H1 (cell line): ENCODE measurements around the gene ZNF469. TPM values are rescaled to one million over a fixed set of nuclear protein-coding genes. Genes with fewer than 3 reads are reported as not detected.
A peak's percentile ranks its signal among the peaks of the same experiment; 100 is the strongest.

Experiments used
- CTCF ChIA-PET: fragments of 300-600 bp; sonication (Branson Sonifier 250); formaldehyde crosslinking; loops from one replicate; lab custom pipeline; 2021; ENCODE audit not compliant: partially characterized antibody; lab: Charles Lee
- POLR2A ChIA-PET: fragments of 300-600 bp; sonication (Branson Sonifier 250); formaldehyde crosslinking; loops from one replicate; lab custom pipeline; 2021; ENCODE audit warnings: inconsistent platforms; ENCODE audit not compliant: partially characterized antibody; lab: Charles Lee
- DNase-seq, 2 experiments: peaks; one replicate each; pipeline versions ENCODE4 v3.0.0 to v3.0.0-alpha.2; 2010 to 2022; ENCODE audit warnings: low spot score in 2 of 2, low read depth in 1 of 2, mixed read lengths in 1 of 2
- FAIRE-seq: peaks from 2 replicates; lab custom pipeline; 2011; peaks lifted over from hg19 to GRCh38; lab: Jason Lieb, UNC
- H2AFZ ChIP-seq: 2 replicates; pipeline ENCODE4 v1.8.1; 2012; ENCODE audit warnings: low read length, inconsistent platforms
- H2AK5ac ChIP-seq: 2 replicates; pipeline ENCODE4 v1.6.1; 2013; ENCODE audit warnings: low read depth, low read length
- H2BK120ac ChIP-seq: replicated peaks from 2 replicates; pipeline ENCODE3; 2013; ENCODE audit warnings: low read depth, low read length, inconsistent platforms
- H2BK12ac ChIP-seq: 2 replicates; pipeline ENCODE4 v1.6.1; 2013; ENCODE audit warnings: low read depth, low read length
- H2BK15ac ChIP-seq: 2 replicates; pipeline ENCODE4 v1.6.1; 2013; ENCODE audit warnings: low read length
- H2BK20ac ChIP-seq: 2 replicates; pipeline ENCODE4 v1.6.1; 2013; ENCODE audit warnings: low read length
- H2BK5ac ChIP-seq: 2 replicates; pipeline ENCODE4 v1.6.1; 2013; ENCODE audit warnings: low read depth, low read length
- H3K14ac ChIP-seq: 2 replicates; pipeline ENCODE4 v1.6.1; 2013; ENCODE audit warnings: inconsistent platforms; ENCODE audit not compliant: insufficient read length
- H3K18ac ChIP-seq: 2 replicates; pipeline ENCODE4 v1.6.1; 2013; ENCODE audit warnings: low read length; ENCODE audit errors: extremely low read depth
- H3K23ac ChIP-seq: 2 replicates; pipeline ENCODE4 v1.6.1; 2013; ENCODE audit warnings: inconsistent platforms; ENCODE audit not compliant: insufficient read length
- H3K23me2 ChIP-seq: 2 replicates; pipeline ENCODE4 v1.6.1; 2013; ENCODE audit warnings: low read depth, low read length
- H3K27ac ChIP-seq: 2 replicates; pipeline ENCODE4 v1.6.1; 2011; ENCODE audit warnings: low read depth, low read length, inconsistent platforms
- H3K27me3 ChIP-seq, 4 experiments: replicated peaks in 1 of 4; 1 replicate in 1 of 4; 2 replicates in 3 of 4; pipeline versions ENCODE4 v1.6.1 to v1.8.1; 2011 to 2013; ENCODE audit warnings: low read length in 3 of 4, mild to moderate bottlenecking in 3 of 4, inconsistent platforms in 2 of 4, mixed read lengths in 2 of 4, moderate library complexity in 1 of 4; ENCODE audit not compliant: control insufficient read depth in 3 of 4, insufficient read depth in 3 of 4; ENCODE audit errors: extremely low read depth in 1 of 4
- H3K36me3 ChIP-seq, 4 experiments: 2 replicates each; pipeline versions ENCODE4 v1.6.1 to v1.8.1; 2011 to 2013; ENCODE audit warnings: mild to moderate bottlenecking in 4 of 4, low read length in 3 of 4, moderate library complexity in 2 of 4, control low read depth in 1 of 4, inconsistent platforms in 1 of 4; ENCODE audit not compliant: insufficient read depth in 4 of 4, control insufficient read depth in 2 of 4
- H3K4ac ChIP-seq: replicated peaks from 2 replicates; pipeline ENCODE3; 2013; ENCODE audit warnings: low read length, low read depth, mixed read lengths, inconsistent platforms; ENCODE audit not compliant: insufficient read length
- H3K4me1 ChIP-seq, 4 experiments: replicated peaks in 1 of 4; 1 replicate in 1 of 4; 2 replicates in 3 of 4; pipeline versions ENCODE4 v1.6.1 to v1.8.1; 2011 to 2013; ENCODE audit warnings: low read length in 3 of 4, inconsistent platforms in 2 of 4, mixed read lengths in 1 of 4; ENCODE audit not compliant: insufficient read depth in 4 of 4, control insufficient read depth in 3 of 4
- H3K4me2 ChIP-seq, 2 experiments: 2 replicates each; pipeline versions ENCODE4 v1.6.1 to v1.8.1; 2011 to 2013; ENCODE audit warnings: low read depth in 2 of 2, low read length in 2 of 2, control low read depth in 1 of 2, inconsistent platforms in 1 of 2, mild to moderate bottlenecking in 1 of 2; ENCODE audit not compliant: insufficient read depth in 1 of 2
- H3K4me3 ChIP-seq, 4 experiments: fragments of 200-600, 300-600 bp in 1 of 4; sonication (generic), shearing (Covaris generic), sonication (Bioruptor Twin) in 1 of 4; 2 replicates each; pipeline versions ENCODE4 v1.5.1 to v1.8.1; 2011 to 2016; ENCODE audit warnings: low read length in 4 of 4, low read depth in 3 of 4, control low read depth in 2 of 4, inconsistent platforms in 2 of 4, mild to moderate bottlenecking in 2 of 4, mixed read lengths in 1 of 4, moderate library complexity in 1 of 4; ENCODE audit not compliant: insufficient read depth in 2 of 4; ENCODE audit errors: extremely low read depth in 1 of 4
- H3K56ac ChIP-seq: replicated peaks from 2 replicates; pipeline ENCODE3; 2013; ENCODE audit warnings: low read depth, mild to moderate bottlenecking, mixed read lengths, low read length, inconsistent platforms; ENCODE audit not compliant: insufficient read length
- H3K79me1 ChIP-seq: 2 replicates; pipeline ENCODE4 v1.6.1; 2013; ENCODE audit warnings: low read depth, low read length, control low read depth
- H3K79me2 ChIP-seq, 2 experiments: 2 replicates each; pipeline versions ENCODE4 v1.6.1 to v1.8.1; 2012 to 2013; ENCODE audit warnings: low read length in 2 of 2, mild to moderate bottlenecking in 2 of 2, inconsistent platforms in 1 of 2; ENCODE audit not compliant: insufficient read depth in 2 of 2, control insufficient read depth in 1 of 2
- H3K9ac ChIP-seq, 4 experiments: replicated peaks in 1 of 4; 1 replicate in 1 of 4; 2 replicates in 3 of 4; pipeline versions ENCODE4 v1.6.1 to v1.8.1; 2011 to 2013; ENCODE audit warnings: low read depth in 3 of 4, low read length in 3 of 4, control low read depth in 2 of 4, mild to moderate bottlenecking in 2 of 4, moderate library complexity in 2 of 4, inconsistent platforms in 1 of 4; ENCODE audit errors: extremely low read depth in 1 of 4
- H3K9me3 ChIP-seq, 2 experiments: 2 replicates each; pipeline versions ENCODE4 v1.6.1 to v1.8.1; 2012 to 2013; ENCODE audit warnings: mild to moderate bottlenecking in 2 of 2, moderate library complexity in 2 of 2, control low read depth in 1 of 2, inconsistent platforms in 1 of 2, low read depth in 1 of 2, low read length in 1 of 2, mixed read lengths in 1 of 2; ENCODE audit not compliant: insufficient read depth in 2 of 2
- H4K20me1 ChIP-seq, 2 experiments: replicated peaks in 1 of 2; 2 replicates each; pipeline versions ENCODE3 to v1.8.1; 2011 to 2013; ENCODE audit warnings: inconsistent platforms in 2 of 2, low read length in 2 of 2, mild to moderate bottlenecking in 1 of 2; ENCODE audit not compliant: insufficient read depth in 2 of 2, control insufficient read depth in 1 of 2
- H4K5ac ChIP-seq: 2 replicates; pipeline ENCODE4 v1.6.1; 2013; ENCODE audit warnings: low read length, low read depth, mixed read lengths, inconsistent platforms; ENCODE audit not compliant: insufficient read length
- H4K8ac ChIP-seq: 2 replicates; pipeline ENCODE4 v1.8.0; 2013; ENCODE audit warnings: mild to moderate bottlenecking, moderate library complexity, low read length, inconsistent platforms; ENCODE audit not compliant: insufficient read depth; ENCODE audit errors: extremely low read depth
- H4K91ac ChIP-seq: replicated peaks from 2 replicates; pipeline ENCODE3; 2013; ENCODE audit warnings: low read length, mixed read lengths, inconsistent platforms; ENCODE audit not compliant: insufficient read length
- CBX5 ChIP-seq: fragments of 300-800, 300-1000 bp; sonication (generic); IDR thresholded peaks from 2 replicates; pipeline ENCODE4 v1.7.1; 2016; ENCODE audit warnings: antibody characterized with exemption, low read length, low read depth
- CEBPB ChIP-seq: IDR thresholded peaks from 2 replicates; pipeline ENCODE4 v1.6.1; 2012; ENCODE audit warnings: low read depth, low read length
- HDAC6 ChIP-seq: IDR thresholded peaks from one replicate; pipeline ENCODE4 v1.7.1; 2012; ENCODE audit warnings: low read depth, mild to moderate bottlenecking, inconsistent platforms, low read length, moderate library complexity
- SP2 ChIP-seq: IDR thresholded peaks from 2 replicates; pipeline ENCODE4 v1.6.1; 2012; ENCODE audit warnings: mild to moderate bottlenecking, low read length, inconsistent platforms
- TAF7 ChIP-seq: optimal IDR thresholded peaks from 2 replicates; pipeline ENCODE3; 2011; ENCODE audit warnings: low read depth, mild to moderate bottlenecking, inconsistent platforms, low read length, moderate library complexity, borderline replicate concordance
- WGBS, 2 experiments: shearing (Covaris generic) in 1 of 2; methylation state at CpG; one replicate each; pipeline versions ENCODE4 v1.1.6 to v1.1.7; 2013 to 2015; ENCODE audit warnings: low lambda C conversion rate in 2 of 2, mixed read lengths in 2 of 2, inconsistent platforms in 1 of 2, low coverage in 1 of 2, missing lambda C conversion rate in 1 of 2; ENCODE audit not compliant: insufficient replicate concordance in 2 of 2, insufficient coverage in 1 of 2, insufficient read length in 1 of 2; ENCODE audit errors: extremely low coverage in 1 of 2, missing lambda C conversion rate in 1 of 2; 5-methylcytosine and 5-hydroxymethylcytosine counted together
- polyA plus RNA-seq, 7 experiments: library from polyadenylated mRNA; depleted of rRNA in 3 of 7; stranded (reverse) in 5 of 7; unstranded in 2 of 7; fragments of >200 nt in 5 of 7; fragments of 200-250 nt in 2 of 7; gene quantifications; 1 replicate in 5 of 7; 2 replicates in 1 of 7; 4 replicates in 1 of 7; pipeline versions ENCODE4 v1.2.1 to v1.2.3, GENCODE V29; 2011 to 2013; ENCODE audit warnings: missing spikeins in 2 of 7, mixed read lengths in 2 of 7
- total RNA-seq: library from RNA; stranded (reverse); fragmentation: NEBNext Ultra II Directional; extraction: Animal tissue kit (Norgen Biotek cat#: 25700); gene quantifications from 2 replicates; pipeline ENCODE4 v1.2.1, GENCODE V29; 2021

The ZNF469 gene
- total and polyA plus RNA-seq, 2 of the 8 experiments (the other 6 are each of a cell fraction or from before 2014, with no cell fraction given), result 0.30 to 1.8 TPM

- Histone ChIP-seq H2BK15ac (0 out of 2 replicates have a peak overlapping the region, but pooled peaks have one; percentile 5), H3K23ac (no peak overlapping the region), H3K79me1 (no peaks in the 10 kb centered on the region), H3K4me3 (no peak overlapping the region), H3K79me2 (no peaks in the 10 kb centered on the region), H2BK5ac (no peak overlapping the region), H3K4ac (no peak overlapping the region), H3K18ac (no peak overlapping the region), H3K36me3 (no peaks in the 10 kb centered on the region), H3K14ac (no peak overlapping the region), H2BK12ac (no peak overlapping the region), H3K9me3 (peaks cover 6 to 16% of the 10 kb centered on the region in 2 experiments), H3K4me2 (no peak overlapping the region), H2BK120ac (no peak overlapping the region), H2AFZ (no peak overlapping the region), H3K9ac (0 out of 7 replicates have a peak overlapping the region, but pooled peaks of 1 of the 4 experiments have one; percentile 4), H4K20me1 (peaks cover 0 to 8% of the 10 kb centered on the region in 2 experiments), H3K27me3 (no peaks in the 10 kb centered on the region), H3K23me2 (peaks cover 12% of the 10 kb centered on the region; the same call in 1 of the 2 replicates), H4K8ac (no peak overlapping the region), H4K91ac (no peak overlapping the region), H4K5ac (no peak overlapping the region), H3K56ac (no peak overlapping the region), H3K27ac (no peak overlapping the region), H2BK20ac (peak overlapping the region; percentile 18; the same call in 1 of the 2 replicates), H3K4me1 (no peaks in the 10 kb centered on the region), H2AK5ac (no peak overlapping the region; the same call in 1 of the 2 replicates)
- WGBS, 2 experiments, result 88% methylated on average over 10 of the region's 10 CpGs; no CpG with 5 or more reads in 1 of the 2 experiments
- TF ChIP-seq HDAC6 (no peak), CBX5 (no peak), SP2 (no peak), CEBPB (no peak), TAF7 (no peak)
- DNase-seq, result no peak
- ChIA-PET POLR2A (no interaction called here), CTCF (no interaction called here)
- no peak for FAIRE-seq
Measured at GRCh38 chr16:88333848-88334777, 48.6 kb upstream of the ZNF469 start.
